Astrocyte (in vitro differentiated cells and primary cell): ENCODE measurements around the gene CMPK2. TPM values are rescaled to one million over a fixed set of nuclear protein-coding genes. Genes with fewer than 3 reads are reported as not detected.

Experiments used
- DNase-seq: peaks from one replicate; pipeline ENCODE4 v3.0.0-alpha.2; 2010; ENCODE audit warnings: low read depth
- FAIRE-seq: peaks from 2 replicates; lab custom pipeline; 2011; peaks lifted over from hg19 to GRCh38; lab: Jason Lieb, UNC
- H2AFZ ChIP-seq: 2 replicates; pipeline ENCODE4 v1.6.0; 2012; ENCODE audit warnings: low read depth, low read length, inconsistent platforms
- H3K27ac ChIP-seq: 2 replicates; pipeline ENCODE4 v1.5.1; 2011; ENCODE audit warnings: low read depth, low read length, inconsistent platforms
- H3K27me3 ChIP-seq: 2 replicates; pipeline ENCODE4 v1.6.0; 2011; ENCODE audit warnings: low read length, inconsistent platforms; ENCODE audit not compliant: insufficient read depth
- H3K36me3 ChIP-seq: 2 replicates; pipeline ENCODE4 v1.5.1; 2011; ENCODE audit warnings: low read length, inconsistent platforms; ENCODE audit not compliant: insufficient read depth
- H3K4me1 ChIP-seq: 2 replicates; pipeline ENCODE4 v1.5.1; 2011; ENCODE audit warnings: low read length, inconsistent platforms; ENCODE audit not compliant: insufficient read depth
- H3K4me2 ChIP-seq: 2 replicates; pipeline ENCODE4 v1.6.0; 2012; ENCODE audit warnings: low read length, inconsistent platforms
- H3K4me3 ChIP-seq: 2 replicates; pipeline ENCODE4 v1.5.1; 2011; ENCODE audit warnings: low read depth, mild to moderate bottlenecking, low read length, inconsistent platforms; ENCODE audit not compliant: insufficient read depth
- H3K79me2 ChIP-seq: 2 replicates; pipeline ENCODE4 v1.6.0; 2012; ENCODE audit warnings: mild to moderate bottlenecking, low read length, inconsistent platforms; ENCODE audit not compliant: insufficient read depth
- H3K9ac ChIP-seq: 2 replicates; pipeline ENCODE4 v1.6.0; 2012; ENCODE audit warnings: mild to moderate bottlenecking, low read length, inconsistent platforms
- H3K9me3 ChIP-seq: 2 replicates; pipeline ENCODE4 v1.5.1; 2012; ENCODE audit warnings: low read depth, mild to moderate bottlenecking, low read length, inconsistent platforms; ENCODE audit not compliant: insufficient read depth
- H4K20me1 ChIP-seq: 2 replicates; pipeline ENCODE4 v1.6.0; 2012; ENCODE audit warnings: low read length, inconsistent platforms; ENCODE audit not compliant: insufficient read depth
- H3K27ac Mint-ChIP-seq: one replicate; pipeline ENCODE4 v1.8.0; 2021; ENCODE audit warnings: mild to moderate bottlenecking, mixed read lengths; ENCODE audit not compliant: unreplicated experiment
- H3K27me3 Mint-ChIP-seq: one replicate; pipeline ENCODE4 v1.8.0; 2021; ENCODE audit warnings: low read depth, mixed read lengths; ENCODE audit not compliant: unreplicated experiment
- H3K36me3 Mint-ChIP-seq: one replicate; pipeline ENCODE4 v1.8.0; 2021; ENCODE audit warnings: low read depth, mixed read lengths; ENCODE audit not compliant: unreplicated experiment
- H3K4me1 Mint-ChIP-seq: one replicate; pipeline ENCODE4 v1.8.0; 2021; ENCODE audit warnings: low read depth, mixed read lengths; ENCODE audit not compliant: unreplicated experiment
- H3K4me3 Mint-ChIP-seq: one replicate; pipeline ENCODE4 v1.8.0; 2021; ENCODE audit warnings: mild to moderate bottlenecking, moderate library complexity, mixed read lengths; ENCODE audit not compliant: unreplicated experiment
- H3K9me3 Mint-ChIP-seq: one replicate; pipeline ENCODE4 v1.8.0; 2021; ENCODE audit warnings: mild to moderate bottlenecking, mixed read lengths; ENCODE audit not compliant: unreplicated experiment
- CTCF ChIP-seq: IDR thresholded peaks from 2 replicates; pipeline ENCODE4 v1.5.1; 2011; ENCODE audit warnings: low read depth, mild to moderate bottlenecking, inconsistent platforms, low read length, moderate library complexity; ENCODE audit not compliant: insufficient read depth
- EZH2 ChIP-seq: IDR thresholded peaks from 2 replicates; pipeline ENCODE4 v1.6.1; 2012; ENCODE audit warnings: mild to moderate bottlenecking, low read length, inconsistent platforms; ENCODE audit not compliant: insufficient read depth
- total RNA-seq: library from RNA; stranded (reverse); gene quantifications from 2 replicates; pipeline ENCODE4 v1.2.1, GENCODE V29; 2021

The CMPK2 gene
- total RNA-seq, 1 donor from 2014 or later: 32.5 TPM

GRCh38 chr2:6866275-6866671 lies 566 bp upstream of the CMPK2 start:
- no peaks in the 10 kb centered on the region for H3K9me3 ChIP-seq
- H3K27ac ChIP-seq: no peak overlapping the region
- peak overlapping the region; percentile 75 for H2AFZ ChIP-seq
- H3K36me3 ChIP-seq: no peaks in the 10 kb centered on the region
- H3K4me2 ChIP-seq: peak overlapping the region; percentile 92
- no peaks in the 10 kb centered on the region for H4K20me1 ChIP-seq
- TF ChIP-seq CTCF: peak; percentile 38
- no peak for TF ChIP-seq EZH2
- peak; percentile 18 for DNase-seq
- H3K4me1 Mint-ChIP-seq: peaks cover 22% of the 10 kb centered on the region
- H3K79me2 ChIP-seq: no peaks in the 10 kb centered on the region
- H3K4me3 Mint-ChIP-seq: peak overlapping the region; percentile 91
- H3K27ac Mint-ChIP-seq: peak overlapping the region; percentile 67
- H3K9ac ChIP-seq: peak overlapping the region; percentile 73
- H3K27me3 Mint-ChIP-seq: peaks cover 4% of the 10 kb centered on the region
- H3K36me3 Mint-ChIP-seq: peaks cover 18% of the 10 kb centered on the region
- FAIRE-seq: no peak
- H3K4me3 ChIP-seq: peak overlapping the region; percentile 67
- H3K9me3 Mint-ChIP-seq: peaks cover 7% of the 10 kb centered on the region
- H3K27me3 ChIP-seq: peaks cover 2% of the 10 kb centered on the region
- peaks cover 7% of the 10 kb centered on the region for H3K4me1 ChIP-seq

GRCh38 chr2:6864923-6865345 lies 773 bp downstream of the CMPK2 start:
- TF ChIP-seq EZH2 (peak; percentile 65), CTCF (no peak)
- H3K27ac ChIP-seq: no peak overlapping the region
- FAIRE-seq (no peak), DNase-seq (no peak)
- no peaks in the 10 kb centered on the region for H3K79me2 ChIP-seq
- Mint-ChIP-seq H3K4me3 (peak overlapping the region; percentile 86), H3K36me3 (peaks cover 27% of the 10 kb centered on the region), H3K27ac (no peak overlapping the region), H3K9me3 (peaks cover 15% of the 10 kb centered on the region), H3K27me3 (peaks cover 4% of the 10 kb centered on the region), H3K4me1 (peaks cover 22% of the 10 kb centered on the region)
- H3K4me3 ChIP-seq: peak overlapping the region; percentile 67
- H3K9ac ChIP-seq: peak overlapping the region; percentile 73
- H3K27me3 ChIP-seq: peaks cover 2% of the 10 kb centered on the region
- no peaks in the 10 kb centered on the region for H3K36me3 ChIP-seq
- no peaks in the 10 kb centered on the region for H4K20me1 ChIP-seq
- H3K9me3 ChIP-seq: no peaks in the 10 kb centered on the region
- H3K4me1 ChIP-seq: peaks cover 7% of the 10 kb centered on the region
- peak overlapping the region; percentile 92 for H3K4me2 ChIP-seq
- peak overlapping the region; percentile 75 for H2AFZ ChIP-seq

- Mint-ChIP-seq H3K27me3 (peaks cover 4% of the 10 kb centered on the region), H3K27ac (no peak overlapping the region), H3K36me3 (peaks cover 33% of the 10 kb centered on the region), H3K9me3 (peaks cover 18% of the 10 kb centered on the region), H3K4me1 (peaks cover 22% of the 10 kb centered on the region), H3K4me3 (peak overlapping the region; percentile 86)
- Histone ChIP-seq H3K36me3 (no peaks in the 10 kb centered on the region), H3K9me3 (no peaks in the 10 kb centered on the region), H3K79me2 (no peaks in the 10 kb centered on the region), H2AFZ (no peak overlapping the region), H4K20me1 (no peaks in the 10 kb centered on the region), H3K9ac (no peak overlapping the region), H3K4me3 (no peak overlapping the region), H3K4me2 (peak overlapping the region; percentile 92), H3K27ac (no peak overlapping the region), H3K27me3 (peaks cover 2% of the 10 kb centered on the region), H3K4me1 (peaks cover 7% of the 10 kb centered on the region)
- DNase-seq (no peak), FAIRE-seq (no peak)
- TF ChIP-seq CTCF (no peak), EZH2 (no peak)
Observed at GRCh38 chr2:6864231-6864754, 1.4 kb downstream of the CMPK2 start.
